T-helper 1 cell (primary cell): Measurements from ENCODE around the gene RDH13.
"Not testable (repeated sequence)": the region's sequence is repeated elsewhere in the genome, so short reads cannot be mapped to it uniquely, and the experiment has no call there.

ENCODE experiments used
- DNase-seq, 5 donors: peaks; one replicate each; pipeline ENCODE4 v3.0.0-alpha.2; 2012 to 2020
- total RNA-seq, 4 donors: gene quantifications; one replicate each; lab custom pipeline; 2026; lab: John Stamatoyannopoulos, UW

Gene RDH13
- total RNA-seq = 7.9 to 21.1 (median 16.4) reads per million in 4 donors

DNA sequence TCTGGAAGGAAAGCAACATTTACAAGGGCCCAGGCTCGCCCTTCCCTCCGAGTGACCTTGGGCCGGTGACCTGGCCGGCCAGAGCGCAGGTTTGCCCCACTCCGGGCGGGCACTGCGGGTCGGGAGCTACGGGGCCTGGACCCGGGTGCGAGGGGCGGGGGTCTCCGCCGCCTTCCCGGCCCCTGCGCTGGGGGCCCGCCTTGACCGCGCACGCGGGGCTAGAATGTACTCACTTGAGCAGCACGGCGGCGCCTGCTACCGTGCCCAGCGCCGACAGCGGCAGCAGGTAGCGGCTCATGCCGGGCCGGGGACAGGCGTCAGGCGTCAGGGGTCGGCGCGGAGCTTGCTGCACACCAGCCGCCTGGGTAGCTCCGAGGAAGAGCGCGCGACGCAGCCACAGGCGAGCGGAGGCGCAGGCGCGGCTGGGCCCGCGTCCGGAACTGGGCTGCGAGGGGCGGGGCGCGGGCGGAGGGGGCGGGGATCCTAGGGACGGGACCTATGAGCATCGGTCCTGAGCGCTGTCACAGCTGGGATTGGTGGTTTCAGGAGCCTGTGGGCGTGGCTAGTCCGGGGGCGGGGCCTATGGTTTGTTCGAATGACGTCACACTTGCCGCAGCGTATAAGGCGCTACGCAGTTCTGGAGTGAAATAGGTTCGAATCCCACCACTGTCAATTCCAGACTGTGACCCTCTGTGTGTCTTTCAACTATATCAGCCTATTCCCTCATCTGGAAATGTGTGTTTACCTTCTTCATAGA lies at the start of gene RDH13:
RDH13 (minus strand) TSS at position 414 of the 757 bp plus-strand sequence; CDS start at position 298, 116 bp downstream.
- DNase-seq = peak; percentile 95 to 98 (median 97)

GRCh38 chr19:55112246-55112776 lies 49.4 kb upstream of the RDH13 start:
- DNase-seq = no peak

GRCh38 chr19:55111238-55111831 lies 48.4 kb upstream of the RDH13 start:
- DNase-seq = no peak

DNA sequence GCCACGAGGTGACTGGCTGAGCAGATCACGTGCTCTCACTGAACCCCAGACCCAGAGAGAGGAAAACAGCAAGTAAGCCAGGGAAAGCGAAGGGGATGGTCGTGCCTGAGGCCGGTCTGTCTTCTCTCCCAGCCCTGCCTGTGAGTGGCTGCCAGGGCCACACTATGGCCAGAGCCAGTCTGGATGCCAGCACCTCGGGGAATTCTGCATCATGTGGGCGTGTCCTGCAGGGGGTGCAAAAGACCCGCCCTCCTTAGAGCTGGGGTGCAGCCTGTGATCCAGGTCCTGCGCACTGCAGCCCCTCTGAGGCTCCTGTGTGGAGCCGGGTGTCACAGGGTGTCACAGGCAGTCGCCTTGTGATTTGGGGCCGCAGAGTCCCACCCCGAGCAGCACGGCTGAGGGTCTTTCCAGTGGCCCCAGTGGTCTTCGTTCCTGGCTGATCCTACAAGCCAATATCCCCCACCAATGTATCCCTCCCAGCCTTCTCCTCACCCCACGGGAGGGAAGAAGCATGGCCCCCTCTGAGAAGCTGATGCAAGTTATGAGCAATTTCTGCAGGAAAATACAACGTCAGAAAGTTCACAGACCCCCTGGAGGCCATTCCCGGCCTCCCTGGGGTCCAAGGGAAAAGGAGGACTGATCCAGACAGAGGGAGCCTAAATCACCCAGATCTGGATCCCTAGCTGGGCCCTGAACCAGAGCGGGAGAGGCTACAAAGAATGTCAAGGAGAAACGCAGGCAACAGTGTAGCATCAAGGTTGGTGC lies 46.8 kb upstream of the RDH13 start:
- no peak for DNase-seq

DNA sequence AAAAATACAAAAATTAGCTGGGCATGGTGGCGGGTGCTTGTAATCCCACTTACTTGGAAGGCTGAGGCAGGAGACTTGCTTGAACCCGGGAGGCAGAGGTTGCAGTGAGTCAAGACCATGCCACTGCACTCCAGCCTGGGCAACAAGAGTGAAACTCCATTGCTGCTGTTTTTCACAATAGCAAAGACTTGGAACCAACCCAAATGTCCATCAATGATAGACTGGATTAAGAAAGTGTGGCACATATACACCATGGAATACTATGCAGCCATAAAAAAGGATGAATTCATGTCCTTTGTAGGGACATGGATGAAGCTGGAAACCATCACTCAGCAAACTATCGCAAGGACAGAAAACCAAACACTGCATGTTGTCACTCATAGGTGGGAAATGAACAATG lies 44.3 kb upstream of the RDH13 start:
- DNase-seq = not testable (repeated sequence)

DNA sequence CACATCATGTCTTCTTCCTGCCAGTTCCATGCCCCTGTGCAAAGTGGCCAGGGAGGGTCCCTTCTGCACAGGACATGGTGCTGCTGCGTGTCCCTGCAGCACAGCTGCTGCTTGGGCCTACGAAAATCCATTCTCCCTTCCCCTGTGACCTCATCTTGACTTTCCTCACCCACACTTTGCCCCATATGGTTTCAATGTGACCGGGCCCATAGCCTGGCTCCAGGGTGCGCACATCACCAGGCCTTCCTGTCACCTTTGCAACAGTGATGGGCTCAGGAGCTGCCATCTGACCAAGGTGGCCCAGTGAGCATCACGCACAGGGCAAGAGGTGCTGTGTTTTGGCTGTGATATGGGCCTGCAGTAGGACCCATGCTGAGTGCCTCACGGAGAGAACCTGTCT lies 43.6 kb upstream of the RDH13 start:
- no peak for DNase-seq

DNA sequence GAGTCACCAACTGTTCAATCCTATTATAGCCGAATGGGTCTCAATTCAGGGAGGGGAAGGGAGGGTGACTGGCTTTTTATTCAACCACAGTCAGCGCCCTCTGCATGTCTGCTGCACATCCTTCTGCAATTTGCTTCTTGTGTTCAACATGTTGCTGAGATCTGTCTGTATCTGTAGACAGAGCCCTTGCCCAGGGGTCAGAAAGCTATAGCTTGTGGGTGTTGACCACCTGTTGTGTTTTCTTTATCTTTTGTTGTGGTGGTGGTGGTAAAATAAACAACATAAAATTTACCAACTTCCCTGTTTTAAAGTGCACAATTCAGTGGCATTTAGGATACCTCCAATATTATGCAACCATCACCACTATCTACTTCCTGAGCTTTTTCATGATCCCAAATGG lies 42.3 kb upstream of the RDH13 start:
- DNase-seq = no peak

GRCh38 chr19:55103190-55103589 lies 40.2 kb upstream of the RDH13 start:
- DNase-seq = no peak

DNA sequence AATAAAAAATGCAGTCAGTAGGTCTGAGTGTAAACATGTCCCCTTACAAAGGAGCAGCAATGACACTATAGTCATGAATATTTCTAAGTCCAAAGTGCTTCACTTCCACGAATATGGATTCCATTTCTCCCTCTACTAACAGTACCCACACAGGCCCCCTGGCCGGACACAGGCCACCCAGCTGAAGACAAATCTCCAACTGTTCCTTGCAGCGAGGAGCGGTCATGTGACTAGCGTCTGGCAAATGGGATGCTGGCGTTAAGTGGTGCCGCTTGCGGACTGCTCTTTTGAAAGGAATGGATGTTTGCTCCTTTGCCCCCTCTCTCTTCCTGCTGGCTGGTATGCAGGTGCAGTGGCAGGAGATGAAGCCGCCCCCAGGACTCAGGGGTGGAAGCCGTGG lies 38.3 kb upstream of the RDH13 start:
- no peak for DNase-seq

DNA sequence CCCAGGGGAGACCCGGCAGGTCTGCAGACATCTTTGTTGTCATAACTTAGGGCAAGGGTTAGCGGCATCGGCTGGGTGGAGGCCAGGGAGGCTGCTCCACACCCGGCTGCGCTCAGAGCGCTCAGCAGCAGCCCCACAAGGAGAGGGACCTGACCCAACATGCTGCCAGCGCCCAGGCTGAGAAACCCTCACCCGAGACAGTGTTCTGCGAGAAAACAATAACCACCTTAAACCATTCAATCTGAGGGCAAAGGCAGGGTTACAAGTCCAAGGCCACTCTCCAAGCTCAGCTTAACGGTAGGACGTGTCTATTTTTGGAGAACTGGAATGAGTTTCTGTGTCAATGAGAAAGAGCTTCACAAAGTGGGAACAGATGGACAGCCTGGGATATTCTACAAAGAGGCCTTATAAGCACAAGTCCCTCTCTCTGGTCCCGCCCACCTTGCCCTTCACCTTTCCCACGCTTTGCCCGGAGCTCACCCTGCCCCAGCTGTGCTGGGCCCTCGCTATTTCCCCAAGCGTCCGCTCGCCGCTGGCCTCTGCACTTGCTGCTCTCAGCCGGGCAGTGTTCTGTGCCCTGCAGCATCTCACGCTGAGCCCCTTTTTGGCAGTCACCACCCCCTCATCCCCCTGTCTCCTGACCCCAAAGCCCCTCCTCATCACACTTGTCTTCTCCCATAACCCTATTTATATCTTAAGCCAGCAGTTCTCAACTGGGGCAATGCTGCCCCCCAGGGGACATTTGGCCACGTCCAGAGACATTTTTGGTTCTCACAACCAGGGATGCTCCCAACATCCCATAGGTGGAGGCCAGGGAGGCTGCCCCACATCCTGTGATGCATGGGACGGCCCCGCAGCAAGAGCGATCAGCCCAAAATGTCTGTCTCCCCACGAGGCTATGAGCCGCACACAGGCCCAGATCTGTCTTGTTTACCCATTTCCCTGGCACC lies 36.9 kb upstream of the RDH13 start:
- no peak for DNase-seq

DNA sequence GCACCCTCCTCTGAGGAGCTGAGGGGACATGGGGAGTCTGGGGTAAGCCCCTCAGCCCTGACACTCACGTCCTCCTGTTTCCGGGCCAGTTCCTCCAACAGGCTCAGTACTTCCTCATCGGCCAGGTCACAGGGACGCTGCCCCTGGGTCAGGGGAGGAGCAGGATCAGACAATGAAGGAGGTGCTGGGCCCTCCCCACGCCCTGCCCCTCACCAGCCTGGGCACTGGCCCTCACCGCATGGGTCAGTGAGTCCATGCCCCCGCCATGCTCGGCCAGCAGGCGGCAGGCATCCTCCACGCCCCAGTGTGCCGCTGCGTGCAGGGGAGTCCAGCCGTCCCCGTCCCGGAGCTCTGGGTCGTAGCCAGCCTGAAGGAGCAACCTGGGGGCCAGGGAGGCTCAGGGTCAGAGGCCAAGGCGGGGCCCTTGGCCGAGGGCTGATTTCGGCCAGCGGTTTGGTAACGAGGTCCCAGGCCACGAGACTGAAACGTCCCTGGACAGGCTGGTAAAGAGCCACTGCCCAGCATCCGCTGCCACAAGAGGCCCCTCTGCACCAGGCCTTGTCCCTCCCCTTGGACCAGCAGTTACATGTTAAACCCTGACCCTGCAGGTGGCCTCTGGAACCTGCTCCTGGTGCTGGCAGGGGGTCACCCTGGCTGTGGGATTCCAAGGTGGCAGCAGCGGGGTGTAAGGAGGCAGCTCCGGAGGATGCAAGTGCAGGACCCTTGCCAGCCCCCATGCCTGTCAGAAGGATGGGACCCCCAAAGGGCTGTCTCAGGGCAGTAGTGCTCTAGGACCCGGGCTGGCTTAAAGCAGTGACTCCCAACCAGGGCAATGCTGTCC lies 36.0 kb upstream of the RDH13 start:
- DNase-seq = no peak

DNA sequence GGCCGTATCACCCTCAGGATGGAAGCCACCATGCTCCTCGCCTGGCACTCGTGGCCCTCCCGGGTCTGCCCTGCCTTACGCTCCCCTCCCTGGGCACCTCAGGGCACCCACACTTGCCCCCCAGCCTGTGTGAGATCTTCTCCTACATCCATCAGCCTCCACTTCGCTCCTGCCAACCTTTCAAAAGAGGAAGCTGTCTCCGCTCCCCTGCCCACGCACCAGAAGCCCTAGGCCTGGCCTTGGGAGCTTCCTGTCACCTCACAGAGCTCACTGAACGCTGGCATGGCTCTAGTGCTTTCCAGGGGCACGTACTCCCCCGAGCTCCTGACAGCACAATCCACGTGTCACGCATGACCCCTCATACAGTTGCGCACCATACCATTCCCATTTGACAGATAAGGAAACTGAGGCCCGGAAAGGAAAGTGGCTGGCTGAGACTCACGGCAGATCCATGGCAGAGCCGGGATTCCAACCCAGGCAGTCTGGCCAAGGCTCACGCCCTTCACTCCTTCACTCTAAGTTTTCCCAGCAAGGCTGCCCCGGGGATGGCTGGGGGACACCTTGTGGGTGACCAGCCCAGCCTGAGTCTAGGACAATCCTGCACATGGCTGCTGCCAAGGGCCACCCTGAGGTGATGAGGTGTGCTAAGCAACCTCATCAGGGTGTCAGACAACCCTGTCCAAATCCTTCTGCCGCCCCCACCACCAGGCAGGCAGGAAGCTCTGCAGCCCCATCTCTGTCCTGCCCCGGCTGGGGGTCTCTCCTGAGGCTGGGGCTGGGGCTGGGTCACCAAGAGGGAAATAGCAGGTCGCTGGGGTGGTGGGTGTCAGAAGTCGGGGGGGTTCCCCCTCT lies 35.1 kb upstream of the RDH13 start:
- no peak for DNase-seq

- DNase-seq = no peak
Measured at GRCh38 chr19:55096061-55096701, 33.2 kb upstream of the RDH13 start.

GRCh38 chr19:55095260-55096060 lies 32.5 kb upstream of the RDH13 start:
- no peak for DNase-seq

DNA sequence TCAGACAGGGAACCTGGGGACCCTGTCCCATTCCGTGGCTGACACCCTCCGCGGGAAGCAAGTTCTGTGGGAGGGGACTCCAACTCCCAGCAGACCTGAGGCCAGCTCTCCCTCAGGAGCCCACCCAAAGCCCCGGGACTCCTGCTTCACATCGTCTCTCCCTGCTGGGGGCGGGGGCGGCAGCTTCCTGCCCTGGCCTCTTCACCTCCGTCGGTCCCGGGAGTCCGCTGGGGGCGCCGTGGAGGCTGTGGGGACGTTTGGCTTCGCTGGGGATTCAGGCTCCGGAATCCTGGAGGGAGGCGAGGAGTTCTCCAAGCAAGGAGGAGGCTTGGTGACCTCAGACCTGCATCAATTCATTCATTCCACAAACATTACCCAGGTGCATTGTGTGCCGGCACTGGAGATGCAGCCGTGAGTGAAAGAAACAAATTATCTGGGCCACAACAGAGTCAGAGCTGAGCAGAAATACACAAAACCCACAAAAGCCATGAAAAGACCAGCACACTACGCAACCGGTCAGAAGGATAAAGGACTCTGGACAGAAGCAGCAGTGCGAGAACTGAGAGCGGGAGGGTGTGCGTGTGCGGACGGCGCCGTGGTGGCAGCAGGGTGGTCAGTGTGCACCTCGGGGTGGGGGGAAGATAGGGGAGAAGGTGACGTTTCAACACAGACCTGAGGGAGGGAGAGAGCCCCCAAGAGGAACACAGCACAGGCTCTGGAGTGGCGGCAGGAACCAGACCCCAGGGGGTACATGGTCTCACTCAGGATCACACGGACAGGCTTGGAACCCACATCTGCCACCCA lies 31.7 kb upstream of the RDH13 start:
- DNase-seq = no peak

- no peak for DNase-seq
Measured at GRCh38 chr19:55092423-55093318, 29.7 kb upstream of the RDH13 start.

- no peak for DNase-seq
Measured at GRCh38 chr19:55091955-55092354, 29.0 kb upstream of the RDH13 start.
